HG02852 (cell line): ENCODE measurements around the gene REEP3.

Experiments
- ATAC-seq: cut with Tn5 transposase; IDR thresholded peaks from one replicate; pipeline ENCODE4 v1.9.1; 2021; ENCODE audit warnings: mild to moderate bottlenecking, moderate library complexity; ENCODE audit not compliant: unreplicated experiment

REEP3 gene

DNA sequence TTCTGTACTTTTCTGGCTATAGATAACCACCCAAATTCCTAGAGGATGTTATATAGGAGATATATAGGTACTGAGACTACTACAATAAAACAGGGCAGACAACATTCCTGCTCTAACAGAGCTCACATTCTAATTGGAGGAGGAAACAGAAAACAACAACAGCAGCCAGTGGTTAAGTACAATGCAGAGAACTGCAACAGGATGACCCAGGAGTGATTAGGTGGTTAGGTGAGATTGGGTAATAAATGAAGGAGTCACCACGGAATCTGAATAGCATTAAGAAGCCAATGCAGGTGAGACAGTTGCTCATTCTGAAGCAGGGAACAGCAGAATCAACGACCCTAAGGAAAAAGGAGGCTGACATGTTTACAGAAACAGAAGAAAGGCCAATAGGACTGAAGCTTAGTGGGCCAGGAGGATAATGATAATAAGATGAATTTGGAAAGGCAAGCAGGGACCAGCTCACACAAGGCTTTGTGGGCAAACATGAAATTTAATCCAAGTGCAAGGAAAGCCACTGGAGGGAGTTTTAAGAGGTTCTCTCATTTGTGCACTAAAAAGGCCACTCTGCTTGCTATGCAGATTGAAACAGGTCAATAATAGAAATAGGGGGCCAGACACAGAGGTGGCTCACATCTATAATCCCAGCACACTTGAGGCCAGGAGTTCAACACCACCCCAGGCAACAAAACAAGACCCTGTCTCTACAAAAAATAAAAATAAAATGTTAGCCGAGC is 16.9 kb upstream of the REEP3 start:
- no peak for ATAC-seq

DNA sequence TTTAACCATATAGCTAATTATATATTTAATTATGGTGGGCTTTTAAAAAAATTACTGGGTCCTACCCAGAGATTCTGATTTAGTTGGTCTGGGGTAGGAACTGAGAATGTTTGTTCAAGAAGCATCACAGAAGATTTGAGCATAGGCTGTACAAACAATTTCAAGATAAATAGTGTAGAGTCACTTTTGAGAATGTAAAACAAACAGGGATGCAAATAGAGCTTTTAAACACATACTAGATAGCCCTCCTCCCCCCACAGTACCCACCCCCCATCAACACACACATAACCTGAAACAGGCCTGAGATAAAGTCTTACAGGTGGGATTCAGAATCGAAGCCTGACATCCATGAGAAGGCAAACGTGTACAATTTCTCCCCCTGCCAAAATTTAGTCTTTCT is 15.6 kb upstream of the REEP3 start:
- no peak for ATAC-seq

DNA sequence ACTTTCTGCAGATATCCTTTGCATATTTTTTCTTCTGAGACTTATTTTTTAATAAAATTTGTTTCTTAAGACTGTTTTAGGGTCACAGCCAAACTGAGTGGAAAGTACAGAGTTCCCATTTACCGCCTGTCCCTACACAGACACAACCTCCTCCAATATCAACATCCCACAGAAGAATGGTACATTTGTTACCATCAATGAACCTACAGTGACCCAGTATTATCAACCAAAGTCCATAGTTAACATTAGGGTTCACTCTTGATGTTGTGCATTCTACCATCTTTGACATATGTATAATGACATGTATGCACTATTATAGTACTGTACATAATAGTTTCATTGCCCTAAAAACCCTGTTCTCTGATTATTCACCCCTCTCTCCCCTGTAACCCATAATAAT is 14.6 kb upstream of the REEP3 start:
- ATAC-seq, result no peak

DNA sequence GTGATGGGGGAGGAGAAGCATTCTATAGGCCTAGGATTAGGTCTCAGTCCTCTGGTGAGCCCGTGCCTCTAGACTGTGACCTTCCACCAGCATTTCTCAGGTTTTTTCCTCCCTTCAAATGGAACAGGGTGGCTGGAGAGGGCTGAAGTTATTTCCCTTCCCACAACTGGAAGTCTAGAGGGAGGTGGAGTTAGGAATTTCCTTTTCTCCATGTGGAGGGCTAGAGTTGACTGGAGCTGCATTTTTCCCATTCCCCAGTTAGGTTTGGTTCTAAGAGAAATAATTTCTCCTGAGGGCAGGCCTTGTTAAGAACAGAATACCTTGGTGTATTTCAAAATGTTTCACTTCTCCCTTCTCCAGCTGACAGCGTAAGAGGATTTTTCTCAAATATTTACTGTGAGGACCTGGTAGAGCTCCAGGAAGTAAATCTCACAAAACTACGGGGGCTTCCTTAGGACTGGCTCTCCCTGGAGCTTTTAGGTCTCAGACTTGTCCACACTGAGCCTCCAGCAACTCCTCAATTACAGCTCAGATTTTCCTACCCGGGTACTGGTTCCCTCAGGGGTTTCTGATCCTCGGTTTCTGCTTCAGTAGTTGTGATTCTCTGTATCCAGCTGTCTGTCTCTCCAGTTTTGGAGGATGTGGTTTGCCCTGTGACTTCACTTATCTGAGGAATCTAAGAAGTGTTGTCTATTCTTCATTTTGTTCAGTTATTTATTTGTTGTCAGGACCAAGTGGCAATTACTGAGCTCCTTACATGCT is 6.0 kb upstream of the REEP3 start:
- peak; percentile 59 for ATAC-seq

DNA sequence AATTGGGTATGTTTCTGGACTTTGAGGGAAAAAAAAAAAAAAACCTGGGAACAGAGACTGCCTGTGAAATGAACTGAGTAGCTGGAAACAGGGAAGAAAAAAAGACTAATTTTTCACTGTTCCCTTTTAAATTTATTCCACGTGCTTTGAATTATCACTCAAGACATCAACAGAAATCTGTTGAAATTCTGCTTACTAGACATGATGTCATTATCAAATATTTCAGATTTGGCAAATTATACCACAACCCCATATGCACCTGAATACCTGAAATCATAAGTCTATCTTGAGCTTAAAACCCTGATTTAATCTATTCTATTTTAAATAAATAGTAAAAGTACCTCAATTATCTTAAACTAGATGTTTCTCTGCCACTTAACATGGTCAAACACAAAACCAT is 5.0 kb upstream of the REEP3 start:
- no peak for ATAC-seq

DNA sequence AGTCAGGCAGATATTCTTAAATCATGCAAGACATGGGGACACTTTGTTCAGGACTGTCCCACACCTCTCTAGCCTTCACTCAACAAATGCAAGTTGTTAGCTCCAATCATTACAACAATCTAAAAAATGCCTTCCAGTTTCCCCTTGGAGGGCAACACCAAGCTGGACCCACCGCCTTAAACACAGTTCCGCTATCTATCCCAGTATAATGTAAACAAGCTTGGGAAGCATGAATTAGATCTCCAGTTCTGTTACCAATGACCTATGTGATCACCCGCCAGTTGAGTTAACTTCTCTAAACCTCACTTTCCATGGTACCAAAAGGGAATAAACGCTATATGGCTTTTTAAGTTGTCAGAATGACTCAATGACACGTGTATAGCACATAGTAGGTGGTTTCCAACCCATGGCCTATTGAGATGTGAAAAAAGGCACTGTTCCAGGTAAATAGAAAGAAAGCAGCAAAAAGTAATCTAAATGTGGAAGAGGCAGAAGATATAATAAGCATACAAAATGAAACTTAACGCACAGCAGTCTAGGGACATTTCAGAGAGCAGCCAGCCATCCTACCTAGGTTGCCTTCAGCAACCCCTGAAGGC is 2.4 kb upstream of the REEP3 start:
- no peak for ATAC-seq

DNA sequence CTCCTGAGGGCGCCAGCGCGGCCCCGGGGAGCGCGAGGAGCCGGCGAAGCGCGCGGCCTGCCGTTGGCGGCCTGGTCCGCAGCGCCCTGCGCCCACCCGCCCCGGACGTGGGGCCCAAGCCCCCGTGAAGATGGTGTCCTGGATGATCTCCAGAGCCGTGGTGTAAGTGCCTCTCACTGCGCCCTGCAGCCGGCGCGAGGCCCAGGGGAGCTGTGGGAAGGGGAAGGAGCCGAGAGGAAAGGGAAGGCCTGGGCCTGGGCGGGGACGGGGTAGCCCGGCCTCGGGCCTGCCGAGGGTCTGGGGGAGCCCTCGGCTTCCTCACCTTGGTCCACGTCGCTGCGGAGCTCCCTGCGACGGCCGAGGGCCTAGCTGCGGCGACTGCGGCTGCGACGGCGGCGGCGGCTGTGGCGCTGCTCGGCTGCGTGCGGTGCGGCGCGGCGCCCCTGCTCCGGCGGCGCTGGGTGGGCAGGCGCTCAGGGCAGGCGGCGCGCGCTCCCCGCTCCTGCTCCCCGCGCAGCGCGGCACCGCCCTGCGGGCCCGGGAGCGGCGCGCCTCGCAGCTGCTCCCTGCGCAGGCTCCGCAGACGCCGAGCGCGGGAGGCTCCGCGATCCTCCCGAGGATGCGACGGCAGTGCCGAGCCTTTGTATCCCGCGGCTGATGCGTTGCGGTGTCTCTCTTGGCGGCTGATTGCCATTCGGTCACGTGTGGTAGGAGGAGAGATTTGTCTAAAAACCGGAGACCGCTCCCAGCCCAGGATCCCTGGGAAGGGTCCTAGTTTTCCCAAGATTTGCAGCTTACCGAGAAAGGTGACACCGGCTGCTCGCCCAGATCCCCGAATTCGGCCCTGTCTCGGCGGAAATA is 445 bp downstream of the REEP3 start:
- peak; percentile 64 for ATAC-seq

DNA sequence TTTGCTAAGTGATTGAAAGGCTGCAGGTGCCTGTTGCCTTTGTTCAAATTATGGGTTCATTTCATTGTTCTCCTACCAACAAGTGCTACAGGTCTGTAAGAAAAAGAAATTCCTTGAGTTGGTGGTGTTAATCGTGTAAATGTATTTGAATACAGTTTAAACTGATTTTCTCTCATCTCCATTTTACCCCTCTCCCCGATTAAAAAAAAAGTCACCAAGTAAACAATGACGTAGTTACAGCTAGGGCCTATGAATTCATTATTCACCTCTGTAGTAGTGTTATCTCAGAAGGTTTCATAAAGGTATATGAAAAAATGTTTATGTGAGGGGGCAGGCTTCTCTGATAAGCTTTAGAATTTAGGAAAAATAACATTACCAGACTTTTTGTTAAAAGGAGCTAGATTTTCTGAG is 1.1 kb downstream of the REEP3 start:
- no peak for ATAC-seq

DNA sequence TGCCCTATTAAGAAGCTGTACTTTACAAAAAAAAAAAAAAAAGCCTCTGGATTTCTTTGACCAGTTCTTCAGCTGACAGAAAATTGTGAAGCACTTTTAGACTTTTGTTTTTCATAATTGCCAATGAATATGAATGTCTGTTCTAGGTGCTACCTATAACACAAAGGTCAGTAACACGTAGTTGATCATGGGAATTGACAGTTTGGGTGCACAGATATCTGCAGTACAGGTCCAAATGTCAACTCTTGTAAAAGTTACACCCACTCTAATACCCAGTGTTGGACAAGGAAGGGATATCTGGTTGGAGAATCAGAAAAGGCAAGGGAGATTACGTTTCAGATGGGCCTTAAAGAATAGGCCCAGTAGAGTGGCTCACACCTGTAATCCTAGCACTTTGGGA is 1.8 kb downstream of the REEP3 start:
- no peak for ATAC-seq

DNA sequence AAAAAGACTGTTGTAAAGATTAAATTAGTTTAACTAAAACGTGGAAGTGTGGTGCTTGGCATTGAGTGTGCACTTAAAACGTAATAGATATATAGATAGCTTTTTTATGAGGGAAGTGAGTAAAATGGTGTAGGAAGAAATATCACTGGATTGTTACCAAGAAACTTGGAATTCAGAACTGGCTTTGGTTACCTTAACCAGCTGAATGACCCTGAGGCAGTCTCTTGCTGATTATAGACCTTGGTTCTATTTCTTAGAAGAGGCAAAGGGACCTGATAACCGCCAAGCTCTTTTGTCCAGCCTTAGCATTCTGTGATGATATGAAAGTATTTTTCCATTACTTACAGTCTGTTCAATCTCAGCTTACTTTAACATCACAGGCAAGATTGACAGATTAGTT is 3.8 kb downstream of the REEP3 start:
- ATAC-seq, result no peak

DNA sequence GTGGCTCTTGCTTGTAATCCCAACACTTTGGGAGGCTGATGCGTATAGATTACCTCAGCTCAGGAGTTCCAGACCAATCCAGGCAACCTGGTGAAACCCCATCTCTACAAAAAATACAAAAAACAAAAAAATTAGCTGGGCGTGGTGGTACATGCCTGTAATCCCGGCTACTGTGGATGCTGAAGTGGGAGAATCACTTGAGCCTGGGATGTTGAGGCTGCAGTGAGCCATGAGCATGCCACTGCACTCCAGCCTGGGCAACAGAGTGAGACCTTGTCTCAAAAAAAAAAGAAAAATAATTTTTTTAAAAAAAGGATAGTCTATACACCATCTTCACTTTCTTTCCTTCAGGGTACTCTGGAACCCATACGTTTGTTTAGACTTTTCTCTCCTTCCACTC is 6.2 kb downstream of the REEP3 start:
- ATAC-seq, result no peak

DNA sequence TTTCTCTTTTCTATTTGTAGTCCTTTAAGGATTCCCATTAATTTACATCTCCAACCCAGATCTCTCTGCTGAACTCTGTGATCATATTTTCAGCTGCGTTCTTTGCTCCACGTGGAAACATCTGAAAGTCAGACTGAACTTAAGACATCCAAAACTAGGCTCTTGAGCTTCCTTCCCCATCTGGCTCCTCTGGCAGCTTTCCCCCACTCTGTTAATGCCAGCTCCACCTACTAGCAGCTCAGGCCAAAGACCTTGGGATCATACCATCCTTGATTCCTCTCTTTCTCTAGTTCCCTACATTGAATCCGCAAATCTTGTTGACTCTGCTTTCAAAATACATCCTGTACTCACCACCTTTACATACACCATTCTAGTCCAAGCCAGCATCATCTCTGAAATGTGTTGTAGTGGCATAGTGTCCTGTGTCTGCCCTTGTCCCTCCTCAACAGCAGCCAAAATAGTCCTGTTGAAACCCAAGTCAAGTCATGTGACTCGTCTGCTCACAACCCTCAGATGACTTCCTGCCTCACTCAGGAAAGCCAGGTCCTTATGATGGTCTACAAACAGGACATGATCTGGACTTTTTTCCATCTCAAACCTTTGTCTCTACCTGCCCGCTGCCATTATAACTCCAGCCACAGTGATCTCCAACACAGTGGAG is 7.0 kb downstream of the REEP3 start:
- ATAC-seq, result no peak

DNA sequence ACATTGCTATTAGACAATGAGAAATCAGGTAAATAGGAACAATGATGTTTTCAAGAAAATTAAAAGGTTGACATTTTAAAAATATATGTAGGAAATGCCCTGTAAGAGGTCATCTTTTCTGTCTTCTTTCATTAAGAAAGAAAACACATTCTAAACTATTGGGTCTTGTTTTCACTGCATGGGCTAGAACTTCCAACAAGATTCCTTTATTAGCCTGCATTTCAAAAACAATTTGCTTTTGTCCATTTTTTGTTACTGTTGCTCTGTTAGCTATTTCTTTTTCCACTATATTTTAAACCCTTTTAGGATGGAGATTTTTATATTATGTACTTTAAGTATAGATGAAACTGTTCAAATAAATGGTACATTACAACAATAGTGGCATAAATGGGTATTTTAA is 9.2 kb downstream of the REEP3 start:
- no peak for ATAC-seq

DNA sequence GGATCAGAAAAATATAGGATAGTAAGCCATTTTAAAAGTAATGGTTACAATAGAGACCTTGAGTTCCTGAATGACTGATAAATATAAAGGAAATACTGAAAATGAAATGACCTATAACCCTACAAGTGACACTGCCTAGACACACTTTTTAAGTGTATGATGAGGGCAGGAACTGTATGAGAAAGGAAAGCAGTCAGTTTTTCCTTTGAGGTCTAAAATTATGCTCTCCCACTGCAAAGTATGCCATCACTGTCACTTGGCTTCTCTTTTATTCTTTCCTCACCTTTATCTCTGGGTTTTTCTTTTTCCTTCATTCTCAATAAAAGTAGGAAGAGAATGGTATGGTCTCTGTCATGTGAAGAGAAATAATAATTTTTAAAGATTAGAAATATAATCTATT is 13.5 kb downstream of the REEP3 start:
- no peak for ATAC-seq

DNA sequence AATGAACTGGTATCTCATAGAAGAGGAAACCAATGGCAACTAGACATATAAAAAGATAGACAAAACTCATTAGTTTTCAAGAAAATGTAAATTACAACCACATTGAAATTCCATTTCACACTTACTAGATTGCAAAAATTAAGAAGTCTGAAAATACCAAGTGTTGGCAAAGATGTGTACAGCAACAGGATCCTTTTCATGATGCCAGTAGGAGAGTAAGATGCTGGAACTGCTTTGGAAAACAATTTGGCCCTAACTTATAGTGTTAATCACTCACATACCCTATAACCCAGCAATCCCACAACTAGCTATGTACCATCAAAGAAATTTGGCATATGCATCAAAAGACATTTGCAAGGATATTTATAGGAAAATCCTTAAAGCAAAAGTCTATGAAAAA is 15.5 kb downstream of the REEP3 start:
- no peak for ATAC-seq

DNA sequence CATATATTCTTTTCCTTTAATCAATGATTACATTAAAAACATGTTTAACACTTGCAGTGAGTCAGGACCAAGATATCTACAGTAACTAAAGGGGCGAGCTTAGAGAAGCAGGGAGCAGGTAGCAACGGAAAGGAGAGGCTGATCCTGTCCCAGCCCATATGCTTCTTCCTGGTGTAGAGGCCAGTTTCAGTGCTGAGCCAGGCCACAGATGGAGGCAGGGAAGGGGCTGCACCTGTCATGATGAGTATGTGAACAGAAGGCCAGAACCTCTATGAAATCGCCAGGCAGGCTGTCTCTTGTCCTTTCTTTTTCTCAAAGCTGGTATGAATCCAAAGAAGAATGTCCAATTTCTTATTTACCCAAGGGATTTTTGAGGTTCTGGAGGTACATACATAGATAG is 16.3 kb downstream of the REEP3 start:
- ATAC-seq, result no peak

DNA sequence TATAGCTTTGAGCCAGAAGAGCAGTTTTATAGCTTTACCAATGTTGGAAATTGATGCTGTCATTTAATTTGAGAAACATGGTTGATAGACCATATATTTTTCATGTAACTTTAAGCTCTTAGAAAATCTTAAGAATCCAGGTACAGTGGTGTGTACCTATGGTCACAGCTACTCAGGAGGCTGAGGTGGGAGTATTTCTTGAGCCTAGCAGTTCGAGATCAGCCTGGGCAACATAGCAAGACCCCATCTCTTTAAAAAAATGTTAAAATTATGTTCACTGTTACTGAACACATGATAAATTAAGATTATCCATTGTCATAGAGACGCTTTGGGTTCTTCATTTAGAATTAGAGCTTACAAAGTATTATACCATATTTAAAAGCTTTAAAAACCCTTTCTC is 18.2 kb downstream of the REEP3 start:
- ATAC-seq, result no peak

DNA sequence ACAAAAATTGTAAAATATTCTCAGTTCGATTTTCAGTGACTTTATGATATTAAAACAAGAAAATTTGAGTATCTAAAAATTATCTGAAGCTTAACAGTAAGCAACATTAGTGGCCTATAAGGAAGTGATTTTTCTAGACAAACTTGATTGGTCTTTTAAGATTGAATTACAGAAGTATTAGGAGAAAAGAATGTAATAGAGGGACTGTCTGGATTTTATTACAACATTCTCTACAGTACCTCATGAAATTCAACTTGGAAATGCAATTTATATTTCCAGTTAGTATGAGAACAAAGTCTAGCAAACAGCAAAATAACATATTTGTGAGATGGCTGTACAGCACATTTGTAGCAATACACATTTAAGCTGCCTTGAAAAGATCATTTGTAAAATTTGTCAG is 18.8 kb downstream of the REEP3 start:
- no peak for ATAC-seq

DNA sequence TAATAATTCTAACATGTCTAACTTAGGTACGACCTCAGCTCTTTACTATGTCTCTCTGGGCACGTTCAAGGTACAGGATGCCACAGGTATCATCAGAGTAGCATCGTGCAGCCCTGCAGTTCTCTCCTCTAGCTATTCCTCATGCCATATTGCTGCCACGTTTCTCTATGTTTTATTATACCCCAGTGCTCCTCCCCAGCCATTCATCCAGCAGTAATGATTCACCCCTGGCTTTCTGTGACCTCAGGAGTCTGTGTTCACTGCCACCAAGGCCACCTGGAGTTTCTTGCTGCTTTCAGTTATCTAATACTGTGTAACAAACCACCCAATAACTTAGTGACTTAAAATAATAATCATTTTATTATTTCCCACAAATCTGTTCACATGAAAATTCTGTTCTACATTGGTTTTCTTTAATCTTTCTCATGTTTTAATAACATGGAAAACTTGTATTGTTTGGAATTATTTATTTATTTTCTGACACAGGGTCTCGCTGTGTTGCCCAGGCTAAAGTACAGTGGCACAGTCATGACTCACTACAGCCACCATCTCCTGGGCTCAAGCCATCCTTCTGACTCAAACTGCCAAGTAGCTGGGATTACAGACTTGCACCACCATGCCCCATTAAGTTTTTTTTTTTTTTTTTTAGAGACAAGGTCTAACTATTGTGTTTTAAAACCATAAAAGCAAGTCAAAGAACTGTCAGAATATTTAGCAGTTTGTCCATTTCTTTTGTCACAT is 21.8 kb downstream of the REEP3 start:
- no peak for ATAC-seq

DNA sequence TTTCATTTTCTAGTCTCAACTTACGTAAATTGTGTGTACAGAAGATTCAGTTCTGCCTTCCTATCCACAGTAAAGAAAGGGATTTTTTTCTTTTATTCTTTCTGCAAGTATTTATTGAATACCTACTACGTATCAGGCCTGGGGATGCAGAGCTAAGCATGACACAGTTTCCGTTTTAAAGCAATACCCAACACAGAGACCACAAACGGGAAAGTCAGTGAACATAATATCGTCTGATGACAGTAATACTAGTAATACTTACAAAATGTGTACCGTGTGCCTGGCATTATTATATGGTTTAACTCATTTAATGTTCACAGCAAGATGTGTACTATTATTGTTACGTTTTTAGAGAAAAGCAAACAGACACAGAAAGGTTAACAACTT is 22.4 kb downstream of the REEP3 start:
- no peak for ATAC-seq
